DMS53 treated with DMSO at 0.1 percent for 48 hours (cell line): ENCODE measurements around the gene PROX2.

Experiments used
- DNase-seq: peaks from one replicate; lab custom pipeline; 2025; ENCODE audit not compliant: unreplicated experiment; lab: John Stamatoyannopoulos, UW

The PROX2 gene

GRCh38 chr14:74875941-74876913, at the start of gene PROX2:
TSS of gene PROX2 (minus strand) at chr14:74876145. CDS start at chr14:74863834, 12,311 bp downstream.
- no peak for DNase-seq

- DNase-seq, result no peak
Observed at GRCh38 chr14:74924061-74924460, 48.1 kb upstream of the PROX2 start.

- DNase-seq, result peak; percentile 66
Observed at GRCh38 chr14:74922752-74923401, 46.9 kb upstream of the PROX2 start, which contains the start of gene RPS6KL1. TSS of gene RPS6KL1 (minus strand) at chr14:74923260. CDS start at chr14:74921541, 1,719 bp downstream.

- no peak for DNase-seq
Observed at GRCh38 chr14:74921987-74922751, 46.2 kb upstream of the PROX2 start.

GRCh38 chr14:74921053-74921620, 45.2 kb upstream of the PROX2 start:
- no peak for DNase-seq

- DNase-seq, result no peak
Observed at GRCh38 chr14:74920281-74920680, 44.3 kb upstream of the PROX2 start.

GRCh38 chr14:74919421-74920165, 43.6 kb upstream of the PROX2 start:
- no peak for DNase-seq

- no peak for DNase-seq
Observed at GRCh38 chr14:74918380-74918779, 42.4 kb upstream of the PROX2 start.

GRCh38 chr14:74917646-74918081, 41.7 kb upstream of the PROX2 start:
- DNase-seq, result no peak

GRCh38 chr14:74917178-74917543, 41.2 kb upstream of the PROX2 start:
- no peak for DNase-seq

- no peak for DNase-seq
Observed at GRCh38 chr14:74915826-74916225, 39.9 kb upstream of the PROX2 start.

- no peak for DNase-seq
Observed at GRCh38 chr14:74915426-74915825, 39.5 kb upstream of the PROX2 start.

- peak; percentile 9 for DNase-seq
Observed at GRCh38 chr14:74913986-74914573, 38.1 kb upstream of the PROX2 start.

- DNase-seq, result no peak
Observed at GRCh38 chr14:74913393-74913910, 37.5 kb upstream of the PROX2 start.

GRCh38 chr14:74912801-74913200, 36.9 kb upstream of the PROX2 start:
- no peak for DNase-seq

GRCh38 chr14:74912111-74912510, 36.2 kb upstream of the PROX2 start:
- DNase-seq, result no peak

- DNase-seq, result no peak
Observed at GRCh38 chr14:74911704-74912103, 35.8 kb upstream of the PROX2 start.

- no peak for DNase-seq
Observed at GRCh38 chr14:74911221-74911620, 35.3 kb upstream of the PROX2 start.

- no peak for DNase-seq
Observed at GRCh38 chr14:74910556-74910955, 34.6 kb upstream of the PROX2 start.

- DNase-seq, result no peak
Observed at GRCh38 chr14:74909911-74910310, 34.0 kb upstream of the PROX2 start.
